ENCODE measurements around the gene TNRC18. TPM values are rescaled to one million over a fixed set of nuclear protein-coding genes. Genes with fewer than 3 reads are reported as not detected.

Gene TNRC18
- total RNA-seq, 1 donor from 2014 or later: 38.4 TPM

GRCh38 chr7:5375925-5376324, 47.7 kb downstream of the TNRC18 start:
- no peak overlapping the region for H3K4me3 ChIP-seq (ENCODE audit: low read depth, low read length)
- no peak for TF ChIP-seq CTCF (IDR thresholded peaks at IDR 0.05; ENCODE audit: insufficient read depth, low read length, poor library complexity, severe bottlenecking)
- H3K27me3 ChIP-seq (ENCODE audit: control insufficient read depth, insufficient read depth, low read length): no peaks in the 10 kb centered on the region
- DNase-seq (ENCODE audit: low read depth): no peak
- no peaks in the 10 kb centered on the region for H3K36me3 ChIP-seq (ENCODE audit: control insufficient read depth, insufficient read depth, low read length)

GRCh38 chr7:5374464-5374863, 49.2 kb downstream of the TNRC18 start:
- H3K36me3 ChIP-seq (ENCODE audit: control insufficient read depth, insufficient read depth, low read length): peaks cover 3% of the 10 kb centered on the region
- H3K27me3 ChIP-seq (ENCODE audit: control insufficient read depth, insufficient read depth, low read length): no peaks in the 10 kb centered on the region
- H3K4me3 ChIP-seq (ENCODE audit: low read depth, low read length): no peak overlapping the region
- DNase-seq (ENCODE audit: low read depth): no peak
- TF ChIP-seq CTCF (IDR thresholded peaks at IDR 0.05; ENCODE audit: insufficient read depth, low read length, poor library complexity, severe bottlenecking): no peak

GRCh38 chr7:5373300-5373699, 50.3 kb downstream of the TNRC18 start:
- no peak overlapping the region for H3K4me3 ChIP-seq (ENCODE audit: low read depth, low read length)
- peaks cover 3% of the 10 kb centered on the region for H3K36me3 ChIP-seq (ENCODE audit: control insufficient read depth, insufficient read depth, low read length)
- no peak for TF ChIP-seq CTCF (IDR thresholded peaks at IDR 0.05; ENCODE audit: insufficient read depth, low read length, poor library complexity, severe bottlenecking)
- H3K27me3 ChIP-seq (ENCODE audit: control insufficient read depth, insufficient read depth, low read length): no peaks in the 10 kb centered on the region
- no peak for DNase-seq (ENCODE audit: low read depth)

GRCh38 chr7:5370454-5371353, 52.9 kb downstream of the TNRC18 start:
- Histone ChIP-seq H3K36me3 (ENCODE audit: control insufficient read depth, insufficient read depth, low read length) (peaks cover 3% of the 10 kb centered on the region), H3K4me3 (ENCODE audit: low read depth, low read length) (no peak overlapping the region), H3K27me3 (ENCODE audit: control insufficient read depth, insufficient read depth, low read length) (no peaks in the 10 kb centered on the region)
- no peak for TF ChIP-seq CTCF (IDR thresholded peaks at IDR 0.05; ENCODE audit: insufficient read depth, low read length, poor library complexity, severe bottlenecking)
- no peak for DNase-seq (ENCODE audit: low read depth)

- no peak overlapping the region for H3K4me3 ChIP-seq (ENCODE audit: low read depth, low read length)
- no peak for TF ChIP-seq CTCF (IDR thresholded peaks at IDR 0.05; ENCODE audit: insufficient read depth, low read length, poor library complexity, severe bottlenecking)
- H3K27me3 ChIP-seq (ENCODE audit: control insufficient read depth, insufficient read depth, low read length): no peaks in the 10 kb centered on the region
- no peak for DNase-seq (ENCODE audit: low read depth)
- peaks cover 3% of the 10 kb centered on the region for H3K36me3 ChIP-seq (ENCODE audit: control insufficient read depth, insufficient read depth, low read length)
Observed at GRCh38 chr7:5367661-5368060, 56.0 kb downstream of the TNRC18 start.

Measured in kidney epithelial cell (primary cell).